Astrocyte (in vitro differentiated cells and primary cell): ENCODE measurements around the gene SSBP3.

ENCODE experiments used
- EZH2 ChIP-seq: IDR thresholded peaks from 2 replicates; pipeline ENCODE4 v1.6.1; 2012; ENCODE audit warnings: mild to moderate bottlenecking, low read length, inconsistent platforms; ENCODE audit not compliant: insufficient read depth
- TF ChIP-seq, protein P1 (sequence below): IDR thresholded peaks from 2 replicates; pipeline ENCODE4 v1.5.1; 2011; ENCODE audit warnings: low read depth, mild to moderate bottlenecking, inconsistent platforms, low read length, moderate library complexity; ENCODE audit not compliant: insufficient read depth

DNA sequence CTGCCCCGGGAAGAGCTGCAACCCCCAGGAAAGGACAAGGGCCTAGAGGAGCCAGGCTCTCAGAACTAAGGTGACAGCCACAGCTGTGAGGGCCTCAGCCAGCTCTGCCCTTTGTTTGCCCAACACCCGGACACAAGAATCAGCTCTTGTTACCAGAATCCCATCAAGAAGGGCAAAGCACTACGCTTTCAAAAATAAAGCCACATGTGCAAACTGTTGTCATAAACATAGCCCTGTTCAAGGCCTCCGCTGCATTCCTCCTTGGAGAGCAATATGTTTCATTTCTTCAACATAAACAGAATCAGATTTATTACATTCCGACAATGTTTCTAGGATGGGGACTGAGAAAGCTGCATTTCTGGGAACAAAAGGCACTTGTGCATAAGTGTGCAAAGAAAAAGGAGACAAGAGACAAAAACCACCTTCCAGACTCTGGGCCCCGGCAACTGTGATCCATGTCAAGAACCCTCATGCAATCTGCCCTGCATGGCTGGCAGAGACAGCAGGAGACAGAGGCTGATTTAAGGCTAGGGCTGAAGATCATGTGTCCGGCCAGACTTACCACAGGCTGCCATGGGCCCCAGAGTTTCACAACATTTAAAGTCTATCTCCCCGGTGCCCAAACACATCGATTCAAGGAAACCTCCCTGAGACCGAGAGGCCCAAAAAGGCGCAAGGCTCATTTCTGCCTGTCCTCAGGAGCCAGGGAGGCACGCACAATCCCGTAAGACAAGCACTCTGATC, 71.0 kb downstream of the SSBP3 start:
- TF ChIP-seq, protein P1, sequence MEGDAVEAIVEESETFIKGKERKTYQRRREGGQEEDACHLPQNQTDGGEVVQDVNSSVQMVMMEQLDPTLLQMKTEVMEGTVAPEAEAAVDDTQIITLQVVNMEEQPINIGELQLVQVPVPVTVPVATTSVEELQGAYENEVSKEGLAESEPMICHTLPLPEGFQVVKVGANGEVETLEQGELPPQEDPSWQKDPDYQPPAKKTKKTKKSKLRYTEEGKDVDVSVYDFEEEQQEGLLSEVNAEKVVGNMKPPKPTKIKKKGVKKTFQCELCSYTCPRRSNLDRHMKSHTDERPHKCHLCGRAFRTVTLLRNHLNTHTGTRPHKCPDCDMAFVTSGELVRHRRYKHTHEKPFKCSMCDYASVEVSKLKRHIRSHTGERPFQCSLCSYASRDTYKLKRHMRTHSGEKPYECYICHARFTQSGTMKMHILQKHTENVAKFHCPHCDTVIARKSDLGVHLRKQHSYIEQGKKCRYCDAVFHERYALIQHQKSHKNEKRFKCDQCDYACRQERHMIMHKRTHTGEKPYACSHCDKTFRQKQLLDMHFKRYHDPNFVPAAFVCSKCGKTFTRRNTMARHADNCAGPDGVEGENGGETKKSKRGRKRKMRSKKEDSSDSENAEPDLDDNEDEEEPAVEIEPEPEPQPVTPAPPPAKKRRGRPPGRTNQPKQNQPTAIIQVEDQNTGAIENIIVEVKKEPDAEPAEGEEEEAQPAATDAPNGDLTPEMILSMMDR, result no peak
- no peak for TF ChIP-seq EZH2
